GM19099 (cell line): Measurements from ENCODE around the gene LRRC75A.

Experiments
- POLR2A ChIP-seq: IDR thresholded peaks from 3 replicates; pipeline ENCODE4 v1.6.1; 2011; ENCODE audit warnings: low read depth; ENCODE audit not compliant: insufficient read length; ENCODE audit errors: extremely low read depth

Gene LRRC75A

GRCh38 chr17:16465861-16466338 is 26.1 kb downstream of the LRRC75A start:
- no peak for TF ChIP-seq POLR2A

GRCh38 chr17:16465052-16465312 is 27.0 kb downstream of the LRRC75A start:
- no peak for TF ChIP-seq POLR2A

DNA sequence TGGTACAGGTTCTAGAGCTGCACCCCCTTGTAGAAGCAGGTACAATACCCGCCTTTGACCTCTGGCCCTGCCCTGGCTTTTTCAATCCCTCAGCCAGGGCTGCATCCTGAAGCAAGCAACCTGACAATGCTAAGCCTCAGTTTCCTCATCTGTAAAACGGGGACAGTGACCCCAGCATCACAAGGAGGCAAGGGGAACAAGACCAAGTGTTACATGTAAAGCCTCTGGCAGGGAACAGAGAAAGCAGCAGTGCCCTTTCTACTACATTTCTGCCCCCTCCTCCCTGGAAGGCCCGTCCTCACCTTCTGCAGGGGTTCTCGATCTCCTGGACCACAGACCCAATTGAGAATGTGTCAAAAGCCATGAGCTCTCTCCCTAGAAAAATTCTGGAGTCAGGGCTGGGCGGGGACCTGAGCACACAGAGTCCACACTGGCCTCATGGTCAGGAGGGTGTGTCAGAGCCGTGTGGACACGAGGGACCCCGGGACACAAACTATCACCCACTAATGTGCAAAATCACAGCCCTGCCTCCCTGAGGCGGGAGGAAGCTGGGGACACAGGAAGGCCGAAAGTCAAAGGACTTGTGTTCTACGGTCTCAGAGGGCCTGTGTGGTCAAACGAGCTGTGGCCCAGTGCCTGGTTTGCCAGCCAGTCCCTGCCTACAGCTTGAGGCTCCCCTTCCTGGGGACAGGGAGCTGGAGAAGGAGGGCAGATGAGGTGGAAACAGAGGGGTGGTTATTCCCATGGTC is 27.5 kb downstream of the LRRC75A start:
- no peak for TF ChIP-seq POLR2A

GRCh38 chr17:16463358-16464302 is 28.4 kb downstream of the LRRC75A start:
- no peak for TF ChIP-seq POLR2A

DNA sequence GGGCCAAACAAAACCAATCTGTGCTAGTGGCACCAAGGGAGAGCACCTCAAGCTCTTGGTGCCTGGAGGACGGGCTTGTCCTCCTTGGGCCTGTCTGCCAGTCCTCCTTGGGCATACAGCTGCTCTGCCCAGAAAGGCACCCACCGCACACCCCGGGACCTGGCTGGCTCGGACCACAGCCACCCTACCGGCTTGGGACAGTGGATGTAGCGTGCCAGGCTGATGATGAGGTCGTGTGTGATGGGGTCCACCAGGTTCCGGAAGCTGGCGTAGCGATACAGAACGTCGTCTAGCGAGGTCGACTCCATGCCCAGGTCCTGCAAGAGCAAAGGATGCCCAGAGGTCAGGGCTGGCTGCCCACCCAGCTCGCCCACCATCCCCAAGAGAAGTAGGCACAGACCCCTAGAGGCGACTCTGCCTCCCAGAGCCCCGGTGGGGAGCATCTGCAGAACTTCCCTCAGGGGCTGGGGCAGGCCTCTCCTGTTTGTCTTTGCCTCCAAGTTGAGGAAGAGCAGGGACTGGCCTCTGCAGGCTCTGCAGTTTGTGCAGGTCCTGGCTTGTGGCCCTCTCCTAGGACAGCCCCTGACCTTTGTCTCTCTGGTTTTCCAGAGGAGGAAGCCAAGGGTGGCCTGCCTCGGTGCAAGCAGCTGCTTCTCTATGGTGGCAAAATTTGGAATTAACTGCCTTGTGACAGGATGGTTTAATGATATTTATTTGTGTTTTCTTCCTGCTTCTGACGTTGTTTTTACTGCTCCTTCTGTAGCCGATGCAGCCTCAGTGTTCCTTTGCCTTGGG is 29.7 kb downstream of the LRRC75A start:
- TF ChIP-seq POLR2A: no peak

DNA sequence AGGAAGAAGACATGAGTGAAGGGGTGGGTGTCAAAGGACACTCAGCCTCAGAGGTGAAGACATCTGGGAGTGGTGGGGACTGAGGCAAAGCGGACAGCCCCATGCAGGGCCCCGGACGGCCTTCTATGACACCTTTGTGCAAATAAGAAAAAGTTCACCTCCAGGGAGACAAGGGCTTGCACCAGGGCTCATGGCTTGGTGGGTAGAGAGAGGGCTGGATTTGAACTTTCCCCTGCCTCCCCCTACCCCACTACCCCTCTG is 30.5 kb downstream of the LRRC75A start:
- TF ChIP-seq POLR2A: no peak

DNA sequence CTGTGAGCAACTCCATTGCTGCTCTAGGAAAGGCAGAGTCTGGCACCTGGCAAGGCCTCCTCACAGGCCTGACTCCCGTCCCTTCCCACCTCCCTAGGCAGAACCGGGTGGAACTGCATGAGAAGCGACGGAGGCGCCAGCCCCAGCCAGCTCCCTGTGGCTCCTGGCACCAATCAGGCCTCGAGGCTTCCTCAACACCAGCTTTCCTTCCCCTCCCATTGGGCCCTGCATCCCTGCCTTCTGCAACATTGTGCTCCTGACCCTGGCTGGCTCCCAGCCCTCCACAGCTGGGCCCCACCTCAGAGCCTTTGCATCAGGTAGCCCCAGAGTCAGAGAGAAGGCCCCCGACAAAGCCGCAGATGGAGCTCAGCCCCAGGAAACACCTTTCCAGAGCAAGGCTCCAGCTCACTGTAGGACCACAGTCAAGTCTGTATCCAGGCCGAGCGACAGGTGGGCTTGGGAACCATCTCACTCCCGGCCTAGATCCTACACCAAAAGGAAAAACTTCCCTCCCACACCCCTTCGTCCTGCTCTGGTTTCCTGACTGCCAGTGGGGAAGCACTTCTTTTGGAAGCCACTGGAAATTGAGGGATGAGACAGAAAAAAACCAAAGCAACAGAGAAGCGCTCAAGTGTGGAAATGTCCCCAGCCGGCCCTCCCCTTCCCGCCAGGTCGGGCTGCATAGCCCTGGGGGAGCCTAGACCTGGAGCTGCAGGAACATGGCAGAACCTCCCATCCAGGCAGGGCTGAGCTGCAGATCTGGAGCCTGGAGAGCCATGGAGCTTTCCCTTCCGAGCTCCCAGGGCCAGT is 31.0 kb downstream of the LRRC75A start:
- TF ChIP-seq POLR2A: no peak

- TF ChIP-seq POLR2A: no peak
Observed at GRCh38 chr17:16459855-16460550, 32.0 kb downstream of the LRRC75A start.

- no peak for TF ChIP-seq POLR2A
Observed at GRCh38 chr17:16459271-16459670, 32.7 kb downstream of the LRRC75A start.

DNA sequence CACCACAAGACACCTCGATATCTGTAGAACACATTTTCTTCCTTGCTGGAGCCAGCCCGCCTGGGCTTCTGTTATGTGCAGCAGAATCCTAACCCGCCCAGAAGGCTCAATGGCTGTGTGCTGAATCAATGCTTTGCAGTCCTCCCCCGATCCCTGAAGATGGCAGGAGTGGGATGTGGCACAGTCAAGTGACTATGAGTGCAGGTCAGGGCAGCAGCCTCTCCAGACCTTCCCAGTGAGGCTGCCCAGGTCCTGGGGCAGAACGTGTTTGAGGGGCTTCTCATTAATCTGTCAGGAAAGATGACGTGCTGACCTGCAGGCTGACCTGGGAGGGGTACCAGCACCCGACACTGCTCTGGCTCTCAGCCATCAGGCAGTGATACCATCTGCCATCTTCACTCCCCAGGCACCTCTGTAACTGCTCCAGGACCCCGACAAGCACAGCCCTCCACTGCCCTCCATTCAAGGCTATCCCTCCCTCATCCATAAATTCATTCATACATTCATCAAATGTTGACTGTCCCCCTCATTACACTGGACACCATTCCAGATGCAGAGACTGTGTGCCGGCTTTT is 35.2 kb downstream of the LRRC75A start:
- no peak for TF ChIP-seq POLR2A

- no peak for TF ChIP-seq POLR2A
Observed at GRCh38 chr17:16455997-16456741, 35.8 kb downstream of the LRRC75A start.

DNA sequence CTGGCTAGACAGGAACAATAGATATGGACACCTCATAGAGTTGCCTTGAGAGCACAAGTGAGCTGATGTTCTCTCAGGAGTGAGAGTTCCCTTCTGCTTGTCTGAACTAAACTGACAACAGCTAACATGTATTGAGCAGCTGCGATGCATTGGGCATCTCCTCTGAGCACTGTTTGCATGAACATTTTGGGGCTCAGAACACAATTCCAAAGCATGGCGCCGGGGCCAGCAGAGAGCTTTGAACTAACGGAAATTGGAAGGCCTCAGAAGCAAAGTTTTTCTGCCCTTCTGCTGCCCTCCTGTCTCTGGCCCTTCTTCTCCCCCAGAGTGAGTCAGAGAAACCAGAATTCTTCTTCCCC is 38.5 kb downstream of the LRRC75A start:
- TF ChIP-seq POLR2A: no peak

- no peak for TF ChIP-seq POLR2A
Observed at GRCh38 chr17:16450028-16450427, 42.0 kb downstream of the LRRC75A start.
